Transverse colon (tissue), 4 donors: ENCODE measurements around the gene GJC1. TPM values are rescaled to one million over a fixed set of nuclear protein-coding genes. Genes with fewer than 3 reads are reported as not detected.

Experiments used
- DNase-seq: peaks from one replicate; pipeline ENCODE4 v3.0.0-alpha.2; 2019
- H3K27ac ChIP-seq, 4 donors: fragments of 200-600 bp; sonication (generic); 2 replicates each; pipeline ENCODE4 v1.5.1; 2016 to 2018; ENCODE audit warnings: inconsistent platforms in 4 of 4
- H3K27me3 ChIP-seq: fragments of 200-600 bp; sonication (generic); 2 replicates; pipeline ENCODE4 v1.5.1; 2017; ENCODE audit warnings: inconsistent platforms
- H3K36me3 ChIP-seq, 4 donors: fragments of 200-600 bp; sonication (generic); 2 replicates each; pipeline ENCODE4 v1.5.1; 2017 to 2019; ENCODE audit warnings: inconsistent platforms in 4 of 4
- H3K4me1 ChIP-seq, 4 donors: fragments of 200-600 bp; sonication (generic); 2 replicates each; pipeline ENCODE4 v1.5.1; 2017 to 2020; ENCODE audit warnings: inconsistent platforms in 4 of 4
- H3K4me3 ChIP-seq, 4 donors: fragments of 200-600 bp; sonication (generic); 1 replicate in 1 of 4; 2 replicates in 3 of 4; pipeline versions ENCODE4 v1.5.1 to v1.6.1; 2017 to 2019; ENCODE audit warnings: inconsistent platforms in 4 of 4
- H3K9me3 ChIP-seq, 2 donors: fragments of 200-600 bp; sonication (generic); 2 replicates each; pipeline ENCODE4 v1.5.1; 2017 to 2019; ENCODE audit warnings: inconsistent platforms in 2 of 2
- CTCF ChIP-seq, 5 experiments: fragments of 200-600 bp in 3 of 5; fragments of 450-650 bp in 2 of 5; sonication (generic) in 3 of 5; IDR thresholded peaks; 1 replicate in 2 of 5; 2 replicates in 3 of 5; pipeline ENCODE4 v1.5.1; 2016 to 2017; ENCODE audit warnings: antibody characterized with exemption in 5 of 5, inconsistent platforms in 3 of 5, mild to moderate bottlenecking in 2 of 5, moderate library complexity in 1 of 5
- EP300 ChIP-seq: sonication (generic); formaldehyde crosslinking; IDR thresholded peaks from one replicate; pipeline ENCODE4 v1.6.1; 2017; ENCODE audit warnings: antibody characterized with exemption, low read depth
- POLR2A ChIP-seq: fragments of 450-650 bp; IDR thresholded peaks from one replicate; pipeline ENCODE4 v1.6.1; 2016; ENCODE audit warnings: antibody characterized with exemption, mild to moderate bottlenecking, moderate library complexity
- POLR2AphosphoS5 ChIP-seq, 3 donors: sonication (generic); formaldehyde crosslinking; IDR thresholded peaks; one replicate each; pipeline ENCODE4 v1.6.1; 2016; ENCODE audit warnings: antibody characterized with exemption in 3 of 3
- WGBS, 2 donors: methylation state at CpG; one replicate each; pipeline ENCODE4 v1.1.5; 2018; ENCODE audit warnings: low coverage in 1 of 2; 5-methylcytosine and 5-hydroxymethylcytosine counted together
- in situ Hi-C, 4 donors: fragments of 200-750 bp; cut with MboI; loops; one replicate each; pipeline versions ENCODE4 v1.15.0 to v1.15.1; 2017; ENCODE audit warnings: low sequenced_read_pairs in 3 of 4, low pct_ligation_motif_present in 1 of 4, low pct_unique_long_range_greater_than_20kb in 1 of 4
- intact Hi-C: fragments of 100-400 bp; cut with DNase I; formaldehyde crosslinking; loops from one replicate; pipeline ENCODE4 v1.15.1; 2023; ENCODE audit warnings: low total_unique reads
- total RNA-seq, 4 donors: library from RNA; depleted of rRNA; stranded (reverse); fragments of >200 nt; gene quantifications; one replicate each; pipeline ENCODE4 v1.1.0, GENCODE V29; 2016

Gene GJC1
- total RNA-seq, 4 donors from 2014 or later = 12.0 to 18.7 (median 14.7) TPM

GRCh38 chr17:44751806-44752205 lies 78.3 kb downstream of the GJC1 start:
- in situ Hi-C loops = no loop called here
- Histone ChIP-seq H3K4me1 (no peaks in the 10 kb centered on the region), H3K9me3 (no peaks in the 10 kb centered on the region), H3K36me3 (no peaks in the 10 kb centered on the region), H3K27ac (no peak overlapping the region), H3K4me3 (no peak overlapping the region), H3K27me3 (no peaks in the 10 kb centered on the region)
- no peak for DNase-seq
- intact Hi-C loops = no loop called here
- no peak for TF ChIP-seq CTCF (IDR thresholded peaks at IDR 0.05)
- TF ChIP-seq EP300 = no peak
- TF ChIP-seq POLR2AphosphoS5 (IDR thresholded peaks at IDR 0.05) = no peak
- no peak for TF ChIP-seq POLR2A
- 92 to 94% methylated on average over 8 to 10 of the region's 10 CpGs for WGBS, 2 donors

GRCh38 chr17:44751331-44751730 lies 78.8 kb downstream of the GJC1 start:
- no peaks in the 10 kb centered on the region for H3K9me3 ChIP-seq
- intact Hi-C loops = no loop called here
- no peaks in the 10 kb centered on the region for H3K4me1 ChIP-seq
- H3K27me3 ChIP-seq = no peaks in the 10 kb centered on the region
- 70 to 93% methylated on average over 3 to 7 of the region's 7 CpGs for WGBS, 2 donors
- no peak overlapping the region for H3K4me3 ChIP-seq
- no peaks in the 10 kb centered on the region for H3K36me3 ChIP-seq
- TF ChIP-seq POLR2A (no peak), POLR2AphosphoS5 (IDR thresholded peaks at IDR 0.05) (no peak), EP300 (no peak), CTCF (IDR thresholded peaks at IDR 0.05) (no peak)
- no peak overlapping the region for H3K27ac ChIP-seq
- in situ Hi-C loops = no loop called here
- no peak for DNase-seq

- Histone ChIP-seq H3K27me3 (no peaks in the 10 kb centered on the region), H3K27ac (peak overlapping the region in 1 of 4 donors; percentile 25), H3K4me3 (no peak overlapping the region), H3K4me1 (no peaks in the 10 kb centered on the region), H3K9me3 (no peaks in the 10 kb centered on the region), H3K36me3 (no peaks in the 10 kb centered on the region)
- intact Hi-C loops = no loop called here
- WGBS, 2 donors = 77% methylated on average over 9 of the region's 9 CpGs; no CpG with 5 or more reads in 1 of the 2 donors
- TF ChIP-seq POLR2A (no peak), POLR2AphosphoS5 (IDR thresholded peaks at IDR 0.05) (no peak), EP300 (no peak)
- DNase-seq = no peak
- in situ Hi-C loops = no loop called here
Observed at GRCh38 chr17:44749980-44750318, 80.1 kb downstream of the GJC1 start.

- DNase-seq = no peak
- in situ Hi-C loops (no loop called here), intact Hi-C loops (no loop called here)
- no peak for TF ChIP-seq CTCF (IDR thresholded peaks at IDR 0.05)
- TF ChIP-seq POLR2A = no peak
- TF ChIP-seq EP300 = no peak
- no peak for TF ChIP-seq POLR2AphosphoS5 (IDR thresholded peaks at IDR 0.05)
- Histone ChIP-seq H3K4me1 (no peaks in the 10 kb centered on the region), H3K27me3 (no peaks in the 10 kb centered on the region), H3K27ac (peak overlapping the region in 1 of 4 donors; percentile 25), H3K36me3 (no peaks in the 10 kb centered on the region), H3K9me3 (no peaks in the 10 kb centered on the region), H3K4me3 (no peak overlapping the region)
- 73% methylated on average over 17 of the region's 19 CpGs; no CpG with 5 or more reads in 1 of the 2 donors for WGBS, 2 donors
Observed at GRCh38 chr17:44749076-44749979, 80.8 kb downstream of the GJC1 start.

Other genes starting within 250 kb of the GJC1 start
- gene MEIOC, start 173.8 kb downstream of the GJC1 start, total RNA-seq = not detected
- gene CCDC43, start 140.5 kb downstream of the GJC1 start, total RNA-seq = 10 to 100 TPM in 3 of 4 donors, 1 to 10 TPM in 1; 2.0 to 16.1 (median 13.8) TPM
- 1 to 10 TPM; 1.5 to 3.5 (median 2.5) TPM for gene DBF4B, start 121.6 kb downstream of the GJC1 start, total RNA-seq
- gene ADAM11, start 71.3 kb downstream of the GJC1 start, total RNA-seq = 1 to 10 TPM in 1 of 4 donors, under 1 TPM in 3; 0.37 to 2.0 (median 0.72) TPM
- under 1 TPM in 1 of 4 donors, not detected in 3; 0.96 TPM for gene HIGD1B, start 17.6 kb upstream of the GJC1 start, total RNA-seq
- gene EFTUD2, start 69.2 kb upstream of the GJC1 start, total RNA-seq = 100 to 1,000 TPM in 1 of 4 donors, 10 to 100 TPM in 3; 37.4 to 136 (median 65.4) TPM
- under 1 TPM in 1 of 4 donors, not detected in 3; 0.68 TPM for gene GFAP, start 85.2 kb upstream of the GJC1 start, total RNA-seq
- 1 to 10 TPM in 3 of 4 donors, under 1 TPM in 1; 0.82 to 7.6 (median 3.7) TPM for gene KIF18B, start 117.5 kb upstream of the GJC1 start, total RNA-seq
- gene C1QL1, start 138.0 kb upstream of the GJC1 start, total RNA-seq = 1 to 10 TPM in 2 of 4 donors, under 1 TPM in 1, not detected in 1; 0.55 to 6.8 (median 1.1) TPM
- gene DCAKD, start 221.3 kb upstream of the GJC1 start, total RNA-seq = 100 to 1,000 TPM in 1 of 4 donors, 10 to 100 TPM in 2, 1 to 10 TPM in 1; 9.4 to 144 (median 27.4) TPM
- gene NMT1, start 231.0 kb upstream of the GJC1 start, total RNA-seq = 10 to 100 TPM; 16.1 to 83.8 (median 43.4) TPM